Colonic mucosa (tissue), 4 donors: Measurements from ENCODE around the gene ZFC3H1. TPM values are rescaled to one million over a fixed set of nuclear protein-coding genes. Genes with fewer than 3 reads are reported as not detected.

Experiments
- DNase-seq: peaks from one replicate; pipeline ENCODE4 v3.0.0-alpha.2; 2020
- H3K27ac ChIP-seq: fragments of 200-600 bp; one replicate; pipeline ENCODE4 v1.8.0; 2021
- H3K27me3 ChIP-seq: fragments of 200-600 bp; one replicate; pipeline ENCODE4 v1.8.0; 2021
- H3K36me3 ChIP-seq: fragments of 200-600 bp; one replicate; pipeline ENCODE4 v1.8.0; 2021
- H3K4me1 ChIP-seq: fragments of 200-600 bp; one replicate; pipeline ENCODE4 v1.8.0; 2021; ENCODE audit warnings: mild to moderate bottlenecking
- H3K4me3 ChIP-seq: fragments of 200-600 bp; one replicate; pipeline ENCODE4 v1.8.0; 2021
- H3K9ac ChIP-seq, 2 donors: one replicate each; pipeline ENCODE4 v1.7.0; 2013; ENCODE audit warnings: control low read depth in 2 of 2, low read depth in 2 of 2, low read length in 2 of 2
- H3K9me3 ChIP-seq: fragments of 200-600 bp; one replicate; pipeline ENCODE4 v1.8.0; 2021
- intact Hi-C: fragments of 100-400 bp; cut with DNase I; formaldehyde crosslinking; loops from one replicate; pipeline ENCODE4 v1.14.1; 2022
- total RNA-seq, 2 donors: library from RNA; stranded (reverse); fragmentation: NEBNext Ultra II Directional in 1 of 2; extraction: Animal tissue kit (Norgen Biotek cat#: 25700) in 1 of 2; gene quantifications; one replicate each; pipeline ENCODE4 v1.2.1, GENCODE V29; 2021
- TF ChIP-seq, protein P1 (sequence below): fragments of 200-600 bp; IDR thresholded peaks from one replicate; pipeline ENCODE4 v1.8.0; 2022; ENCODE audit warnings: antibody characterized with exemption, mild to moderate bottlenecking
- donor health status: healthy.
- donor health status: DM: no; HTN: no; CAD: no.
- donor health status: DM: no; HTN: no; CAD: no.

The ZFC3H1 gene
- total RNA-seq, 2 donors from 2014 or later = 37.8 to 38.8 TPM

DNA sequence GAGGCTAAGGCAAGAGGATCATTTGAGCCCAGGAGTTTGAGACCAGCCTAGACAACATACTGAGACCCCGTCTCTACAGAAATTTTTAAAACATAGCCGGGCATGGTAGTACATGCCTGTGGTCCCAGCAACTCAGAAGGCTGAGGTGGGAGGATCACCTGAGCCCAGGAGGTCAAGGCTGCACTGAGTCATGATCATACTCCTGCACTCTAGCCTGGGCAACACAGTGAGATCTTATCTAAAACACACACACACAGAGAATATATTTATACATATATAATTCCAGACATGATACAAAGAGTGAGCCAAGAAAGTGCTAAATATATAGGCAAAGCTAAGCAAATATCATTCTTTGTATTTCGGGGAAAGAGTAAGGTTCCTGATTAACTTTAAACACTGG lies 9.4 kb downstream of the ZFC3H1 start:
- no peak for DNase-seq
- no peaks in the 10 kb centered on the region for H3K27me3 ChIP-seq
- no peaks in the 10 kb centered on the region for H3K4me1 ChIP-seq
- H3K36me3 ChIP-seq = peaks cover 5% of the 10 kb centered on the region
- no peak overlapping the region for H3K4me3 ChIP-seq
- H3K27ac ChIP-seq = no peak overlapping the region
- TF ChIP-seq, protein P1, sequence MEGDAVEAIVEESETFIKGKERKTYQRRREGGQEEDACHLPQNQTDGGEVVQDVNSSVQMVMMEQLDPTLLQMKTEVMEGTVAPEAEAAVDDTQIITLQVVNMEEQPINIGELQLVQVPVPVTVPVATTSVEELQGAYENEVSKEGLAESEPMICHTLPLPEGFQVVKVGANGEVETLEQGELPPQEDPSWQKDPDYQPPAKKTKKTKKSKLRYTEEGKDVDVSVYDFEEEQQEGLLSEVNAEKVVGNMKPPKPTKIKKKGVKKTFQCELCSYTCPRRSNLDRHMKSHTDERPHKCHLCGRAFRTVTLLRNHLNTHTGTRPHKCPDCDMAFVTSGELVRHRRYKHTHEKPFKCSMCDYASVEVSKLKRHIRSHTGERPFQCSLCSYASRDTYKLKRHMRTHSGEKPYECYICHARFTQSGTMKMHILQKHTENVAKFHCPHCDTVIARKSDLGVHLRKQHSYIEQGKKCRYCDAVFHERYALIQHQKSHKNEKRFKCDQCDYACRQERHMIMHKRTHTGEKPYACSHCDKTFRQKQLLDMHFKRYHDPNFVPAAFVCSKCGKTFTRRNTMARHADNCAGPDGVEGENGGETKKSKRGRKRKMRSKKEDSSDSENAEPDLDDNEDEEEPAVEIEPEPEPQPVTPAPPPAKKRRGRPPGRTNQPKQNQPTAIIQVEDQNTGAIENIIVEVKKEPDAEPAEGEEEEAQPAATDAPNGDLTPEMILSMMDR = no peak
- H3K9me3 ChIP-seq = no peaks in the 10 kb centered on the region
- no peak overlapping the region for H3K9ac ChIP-seq
- intact Hi-C loops = no loop called here

DNA sequence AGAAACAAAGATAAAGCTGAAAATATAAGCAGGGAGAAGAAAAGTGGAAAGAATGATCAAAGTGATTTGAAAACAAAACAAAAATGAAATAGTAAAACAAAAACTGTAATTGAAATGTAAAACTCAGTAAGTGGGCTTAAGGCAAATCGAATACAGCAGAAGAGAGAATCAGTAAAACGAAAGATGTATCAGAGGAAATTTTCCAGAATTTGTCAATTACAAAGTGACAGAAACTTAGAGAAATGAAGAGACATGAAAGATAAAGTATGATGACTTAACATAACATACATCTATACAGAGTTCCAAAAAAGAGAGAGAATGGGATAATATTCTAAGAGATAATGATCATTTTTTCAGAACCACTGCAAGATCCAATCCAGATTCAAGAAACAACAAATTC lies 10.5 kb downstream of the ZFC3H1 start:
- no peak overlapping the region for H3K9ac ChIP-seq
- H3K27me3 ChIP-seq = no peaks in the 10 kb centered on the region
- H3K4me1 ChIP-seq = no peaks in the 10 kb centered on the region
- H3K9me3 ChIP-seq = no peaks in the 10 kb centered on the region
- no peak overlapping the region for H3K4me3 ChIP-seq
- peaks cover 5% of the 10 kb centered on the region for H3K36me3 ChIP-seq
- TF ChIP-seq, protein P1 = no peak
- no peak overlapping the region for H3K27ac ChIP-seq
- intact Hi-C loops = no loop called here
- DNase-seq = no peak

DNA sequence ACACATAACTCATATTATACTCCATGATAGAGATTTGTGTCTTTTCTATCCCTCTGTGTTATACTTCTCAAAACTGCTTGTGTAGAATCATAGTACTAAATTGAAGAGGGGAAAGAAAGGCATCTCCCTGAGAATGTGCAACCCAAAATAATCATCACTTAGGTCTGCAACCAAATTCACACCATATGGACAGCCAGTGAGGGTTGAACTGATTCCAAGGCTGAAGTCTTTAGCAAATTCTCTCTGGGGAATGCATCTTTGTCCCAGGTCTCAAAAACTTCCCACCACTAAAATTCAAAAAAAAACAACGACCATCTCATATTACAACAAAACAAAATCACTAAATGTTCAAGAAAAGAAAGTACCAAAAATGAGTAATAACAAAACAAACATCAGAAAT lies 11.0 kb downstream of the ZFC3H1 start:
- peaks cover 5% of the 10 kb centered on the region for H3K36me3 ChIP-seq
- H3K27me3 ChIP-seq = no peaks in the 10 kb centered on the region
- no peaks in the 10 kb centered on the region for H3K9me3 ChIP-seq
- no peak for DNase-seq
- no peak overlapping the region for H3K4me3 ChIP-seq
- no peak overlapping the region for H3K9ac ChIP-seq
- TF ChIP-seq, protein P1 = no peak
- no peak overlapping the region for H3K27ac ChIP-seq
- no peaks in the 10 kb centered on the region for H3K4me1 ChIP-seq
- intact Hi-C loops = no loop called here

DNA sequence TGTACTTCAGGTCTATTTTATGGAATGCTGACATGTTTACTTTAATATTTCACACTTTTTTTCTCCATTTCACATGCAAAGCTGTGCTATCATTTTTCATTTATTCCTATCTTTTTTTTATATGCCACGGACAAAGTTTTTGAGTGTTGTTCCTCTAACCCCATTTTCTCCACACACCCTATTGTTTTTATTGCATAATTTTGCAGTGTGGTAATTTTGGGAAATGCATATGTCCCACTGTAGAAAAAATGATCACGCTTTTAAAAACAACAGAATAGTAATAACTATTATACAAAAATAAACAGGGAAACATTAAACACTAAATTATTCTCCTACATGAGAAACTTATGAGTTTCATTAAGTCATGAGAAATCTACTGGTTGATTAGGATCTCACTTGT lies 14.2 kb downstream of the ZFC3H1 start:
- TF ChIP-seq, protein P1 = no peak
- DNase-seq = no peak
- no peaks in the 10 kb centered on the region for H3K9me3 ChIP-seq
- no peak overlapping the region for H3K27ac ChIP-seq
- H3K4me1 ChIP-seq = no peaks in the 10 kb centered on the region
- H3K36me3 ChIP-seq = no peaks in the 10 kb centered on the region
- H3K9ac ChIP-seq = no peak overlapping the region
- no peaks in the 10 kb centered on the region for H3K27me3 ChIP-seq
- intact Hi-C loops = no loop called here
- no peak overlapping the region for H3K4me3 ChIP-seq

DNA sequence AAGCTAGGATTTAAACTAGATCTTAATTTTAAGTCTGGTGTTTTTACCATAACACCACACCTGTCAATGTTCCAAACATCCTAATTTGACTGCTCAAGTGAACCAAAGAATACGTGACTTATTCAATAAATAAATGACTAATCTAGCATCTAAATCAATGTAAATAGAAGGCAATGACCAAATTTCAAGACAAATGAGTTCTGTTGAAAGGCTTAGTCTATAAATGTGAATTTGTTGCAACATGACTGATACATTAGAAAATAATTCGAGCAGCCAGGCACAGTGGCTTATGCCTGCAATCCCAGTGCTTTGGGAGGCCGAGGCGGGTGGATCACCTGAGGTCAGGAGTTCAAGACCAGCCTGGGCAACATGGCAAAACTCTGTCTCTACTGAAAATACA lies 15.1 kb downstream of the ZFC3H1 start:
- Histone ChIP-seq H3K4me3 (no peak overlapping the region), H3K27ac (no peak overlapping the region), H3K27me3 (no peaks in the 10 kb centered on the region), H3K9ac (no peak overlapping the region), H3K9me3 (no peaks in the 10 kb centered on the region), H3K4me1 (no peaks in the 10 kb centered on the region), H3K36me3 (peaks cover 6% of the 10 kb centered on the region)
- intact Hi-C loops = no loop called here
- DNase-seq = no peak
- TF ChIP-seq, protein P1 = no peak

DNA sequence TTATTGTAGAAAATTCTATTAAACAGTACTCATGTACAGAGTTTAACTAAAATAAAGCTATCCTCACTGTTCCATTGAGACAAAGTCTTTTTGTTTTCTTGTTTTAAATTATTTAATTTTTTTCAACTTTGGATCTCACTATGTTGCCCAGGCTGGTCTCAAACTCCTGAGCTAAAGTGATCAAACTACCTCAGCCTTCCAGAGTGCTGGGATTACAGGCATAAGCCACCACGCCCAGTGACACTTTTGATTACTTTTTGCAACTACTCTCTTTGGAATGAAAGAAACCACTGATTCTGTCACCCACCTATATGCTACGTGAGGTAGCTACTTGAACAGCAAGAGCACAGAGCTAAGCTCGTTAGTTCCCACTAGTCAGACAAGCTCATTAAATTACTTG lies 17.1 kb downstream of the ZFC3H1 start:
- no peak overlapping the region for H3K9ac ChIP-seq
- H3K27ac ChIP-seq = no peak overlapping the region
- TF ChIP-seq, protein P1 = no peak
- peaks cover 7% of the 10 kb centered on the region for H3K36me3 ChIP-seq
- intact Hi-C loops = no loop called here
- H3K9me3 ChIP-seq = no peaks in the 10 kb centered on the region
- no peaks in the 10 kb centered on the region for H3K4me1 ChIP-seq
- DNase-seq = no peak
- no peaks in the 10 kb centered on the region for H3K27me3 ChIP-seq
- no peak overlapping the region for H3K4me3 ChIP-seq
